ENCODE measurements around the gene HOATZ.

DNA sequence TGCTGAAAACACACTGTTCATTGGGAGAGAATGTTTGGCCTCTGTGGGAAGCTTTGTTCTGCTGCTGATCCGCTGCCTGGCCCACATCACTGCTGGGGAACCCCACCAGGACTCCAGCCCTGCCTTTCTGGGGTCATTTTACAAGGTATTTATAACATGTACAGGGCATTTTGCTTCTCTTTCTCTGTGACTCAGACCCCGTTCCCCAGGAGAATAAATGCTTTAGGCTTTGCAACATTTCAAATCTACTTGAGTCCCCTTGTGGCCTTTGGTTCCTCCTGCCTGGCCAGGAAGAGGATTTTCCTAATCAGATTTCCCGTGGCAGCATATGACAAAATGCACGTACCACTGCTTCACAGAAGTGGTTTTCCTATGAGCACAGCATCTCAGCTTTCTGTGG lies 45.4 kb upstream of the HOATZ start:
- TF ChIP-seq, protein P1, sequence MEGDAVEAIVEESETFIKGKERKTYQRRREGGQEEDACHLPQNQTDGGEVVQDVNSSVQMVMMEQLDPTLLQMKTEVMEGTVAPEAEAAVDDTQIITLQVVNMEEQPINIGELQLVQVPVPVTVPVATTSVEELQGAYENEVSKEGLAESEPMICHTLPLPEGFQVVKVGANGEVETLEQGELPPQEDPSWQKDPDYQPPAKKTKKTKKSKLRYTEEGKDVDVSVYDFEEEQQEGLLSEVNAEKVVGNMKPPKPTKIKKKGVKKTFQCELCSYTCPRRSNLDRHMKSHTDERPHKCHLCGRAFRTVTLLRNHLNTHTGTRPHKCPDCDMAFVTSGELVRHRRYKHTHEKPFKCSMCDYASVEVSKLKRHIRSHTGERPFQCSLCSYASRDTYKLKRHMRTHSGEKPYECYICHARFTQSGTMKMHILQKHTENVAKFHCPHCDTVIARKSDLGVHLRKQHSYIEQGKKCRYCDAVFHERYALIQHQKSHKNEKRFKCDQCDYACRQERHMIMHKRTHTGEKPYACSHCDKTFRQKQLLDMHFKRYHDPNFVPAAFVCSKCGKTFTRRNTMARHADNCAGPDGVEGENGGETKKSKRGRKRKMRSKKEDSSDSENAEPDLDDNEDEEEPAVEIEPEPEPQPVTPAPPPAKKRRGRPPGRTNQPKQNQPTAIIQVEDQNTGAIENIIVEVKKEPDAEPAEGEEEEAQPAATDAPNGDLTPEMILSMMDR (IDR thresholded peaks at IDR 0.05; ENCODE audit: extremely low read depth in 1 of 2, insufficient read depth in 1 of 2, low read depth in 1 of 2, low read length in 2 of 2), result no peak
- TF ChIP-seq POLR2AphosphoS5 (IDR thresholded peaks at IDR 0.05; ENCODE audit: insufficient read depth, low read depth, low read length), result no peak
- no peak for TF ChIP-seq POLR2A (IDR thresholded peaks at IDR 0.05; ENCODE audit: low read depth, low read length)
